ENCODE measurements around the gene LARP4B.

LARP4B gene

DNA sequence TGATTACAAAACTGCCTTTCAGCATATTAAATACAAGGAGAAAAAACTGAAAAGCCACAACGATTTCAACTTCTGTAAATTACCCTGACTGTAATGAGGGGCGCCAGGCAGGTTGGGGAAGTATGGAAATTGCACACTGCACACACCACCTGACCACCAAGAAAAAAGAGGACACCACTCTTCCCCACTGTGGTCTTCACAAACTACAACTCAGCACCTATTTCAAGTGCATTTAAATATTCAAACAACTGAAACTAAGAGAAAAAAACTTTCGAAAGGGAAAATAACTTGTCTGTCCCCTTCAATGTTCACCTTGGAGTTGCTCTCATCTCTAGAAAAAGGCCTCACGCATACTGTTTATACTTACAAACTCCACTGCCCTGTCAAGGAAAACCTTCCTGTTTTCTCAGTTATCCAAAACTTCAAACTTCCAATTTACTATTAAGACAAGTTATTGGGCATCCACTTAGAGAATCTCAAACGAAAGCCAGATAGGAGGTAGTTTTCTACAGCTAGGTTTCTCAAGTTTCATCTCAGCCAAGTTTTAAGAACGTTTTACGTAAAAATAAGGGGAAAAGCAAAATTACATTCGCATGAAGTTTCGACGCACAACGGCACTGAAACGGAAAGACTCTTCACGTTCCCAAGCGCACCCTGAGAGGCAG lies 1.4 kb downstream of the LARP4B start:
- TF ChIP-seq, protein P1, sequence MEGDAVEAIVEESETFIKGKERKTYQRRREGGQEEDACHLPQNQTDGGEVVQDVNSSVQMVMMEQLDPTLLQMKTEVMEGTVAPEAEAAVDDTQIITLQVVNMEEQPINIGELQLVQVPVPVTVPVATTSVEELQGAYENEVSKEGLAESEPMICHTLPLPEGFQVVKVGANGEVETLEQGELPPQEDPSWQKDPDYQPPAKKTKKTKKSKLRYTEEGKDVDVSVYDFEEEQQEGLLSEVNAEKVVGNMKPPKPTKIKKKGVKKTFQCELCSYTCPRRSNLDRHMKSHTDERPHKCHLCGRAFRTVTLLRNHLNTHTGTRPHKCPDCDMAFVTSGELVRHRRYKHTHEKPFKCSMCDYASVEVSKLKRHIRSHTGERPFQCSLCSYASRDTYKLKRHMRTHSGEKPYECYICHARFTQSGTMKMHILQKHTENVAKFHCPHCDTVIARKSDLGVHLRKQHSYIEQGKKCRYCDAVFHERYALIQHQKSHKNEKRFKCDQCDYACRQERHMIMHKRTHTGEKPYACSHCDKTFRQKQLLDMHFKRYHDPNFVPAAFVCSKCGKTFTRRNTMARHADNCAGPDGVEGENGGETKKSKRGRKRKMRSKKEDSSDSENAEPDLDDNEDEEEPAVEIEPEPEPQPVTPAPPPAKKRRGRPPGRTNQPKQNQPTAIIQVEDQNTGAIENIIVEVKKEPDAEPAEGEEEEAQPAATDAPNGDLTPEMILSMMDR (IDR thresholded peaks at IDR 0.05; ENCODE audit: low read depth, low read length, missing control alignments): no peak
- H3K4me3 ChIP-seq (ENCODE audit: low read depth, low read length): peak overlapping the region; percentile 48
- in situ Hi-C loops (cut with HindIII; ENCODE audit: low sequenced_read_pairs): no loop called here
- DNase-seq (ENCODE audit: low read depth): no peak

DNA sequence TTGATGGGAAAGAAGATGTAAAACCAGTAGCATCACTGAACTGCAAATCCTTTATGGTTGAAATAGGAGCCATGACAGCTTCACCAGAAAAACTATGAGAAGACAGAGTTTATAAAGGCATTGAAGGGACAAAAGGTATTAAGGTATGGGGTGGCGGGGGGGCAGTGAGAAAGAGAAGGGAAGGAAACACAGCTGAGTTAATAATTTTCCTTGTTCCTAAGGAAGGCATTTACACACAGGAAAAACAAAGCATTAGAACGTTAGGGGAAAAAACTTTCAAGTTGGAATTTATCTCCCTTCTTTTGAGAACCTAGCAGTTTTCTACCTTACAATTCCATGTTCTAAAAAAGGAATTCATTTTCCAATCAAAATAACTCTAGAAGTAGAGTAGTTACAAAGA lies 4.4 kb downstream of the LARP4B start:
- in situ Hi-C loops (cut with HindIII; ENCODE audit: low sequenced_read_pairs): no loop called here
- TF ChIP-seq, protein P1 (IDR thresholded peaks at IDR 0.05; ENCODE audit: low read depth, low read length, missing control alignments): no peak
- no peak overlapping the region for H3K4me3 ChIP-seq (ENCODE audit: low read depth, low read length)
- no peak for DNase-seq (ENCODE audit: low read depth)

DNA sequence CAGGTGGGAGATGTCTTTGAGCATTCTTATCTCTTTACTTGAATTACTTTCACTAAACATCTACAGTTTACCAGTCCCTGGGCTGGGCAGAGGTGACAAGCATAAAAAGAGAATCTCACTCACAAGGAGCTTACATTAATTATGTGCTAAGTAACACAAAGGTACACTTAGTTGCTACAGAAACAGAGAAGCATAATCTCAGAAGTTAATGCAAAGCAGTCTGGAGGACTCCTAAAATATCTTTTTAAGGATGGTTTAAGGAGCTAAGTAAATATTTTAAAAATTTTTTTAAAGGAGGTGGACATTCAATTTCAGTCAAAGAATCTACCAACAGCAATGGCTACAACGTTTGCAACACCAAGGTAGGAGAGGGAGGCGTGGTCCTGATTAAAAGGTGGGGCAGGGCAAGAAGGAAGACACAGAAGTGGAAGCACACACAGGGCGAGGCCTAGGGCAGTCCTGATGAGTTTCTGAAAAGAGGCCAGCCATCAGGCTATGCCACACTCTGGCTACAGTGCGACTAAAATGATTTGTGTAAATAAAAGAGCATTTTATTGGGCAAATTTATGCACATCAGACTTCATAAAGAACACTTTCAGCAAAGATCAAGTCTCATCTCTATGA lies 5.3 kb downstream of the LARP4B start:
- TF ChIP-seq, protein P1 (IDR thresholded peaks at IDR 0.05; ENCODE audit: low read depth, low read length, missing control alignments): no peak
- no peak overlapping the region for H3K4me3 ChIP-seq (ENCODE audit: low read depth, low read length)
- in situ Hi-C loops (cut with HindIII; ENCODE audit: low sequenced_read_pairs): no loop called here
- DNase-seq (ENCODE audit: low read depth): no peak

DNA sequence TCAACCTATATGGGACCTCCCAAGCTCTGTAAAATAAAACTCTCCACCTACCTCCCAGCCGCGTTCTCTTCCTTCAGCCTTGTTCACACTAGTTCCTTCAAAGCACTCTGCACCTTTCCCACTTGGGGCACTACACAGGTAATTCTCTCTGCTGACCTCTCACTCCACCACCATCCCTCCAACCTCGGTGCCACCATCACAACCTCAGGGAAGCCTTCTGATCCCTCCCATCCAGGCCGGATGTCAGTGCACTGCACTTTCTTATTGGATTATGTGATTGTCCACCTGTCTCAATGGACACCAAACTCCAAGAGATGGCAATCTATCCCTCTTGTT lies 7.0 kb downstream of the LARP4B start:
- DNase-seq (ENCODE audit: low read depth): no peak

DNA sequence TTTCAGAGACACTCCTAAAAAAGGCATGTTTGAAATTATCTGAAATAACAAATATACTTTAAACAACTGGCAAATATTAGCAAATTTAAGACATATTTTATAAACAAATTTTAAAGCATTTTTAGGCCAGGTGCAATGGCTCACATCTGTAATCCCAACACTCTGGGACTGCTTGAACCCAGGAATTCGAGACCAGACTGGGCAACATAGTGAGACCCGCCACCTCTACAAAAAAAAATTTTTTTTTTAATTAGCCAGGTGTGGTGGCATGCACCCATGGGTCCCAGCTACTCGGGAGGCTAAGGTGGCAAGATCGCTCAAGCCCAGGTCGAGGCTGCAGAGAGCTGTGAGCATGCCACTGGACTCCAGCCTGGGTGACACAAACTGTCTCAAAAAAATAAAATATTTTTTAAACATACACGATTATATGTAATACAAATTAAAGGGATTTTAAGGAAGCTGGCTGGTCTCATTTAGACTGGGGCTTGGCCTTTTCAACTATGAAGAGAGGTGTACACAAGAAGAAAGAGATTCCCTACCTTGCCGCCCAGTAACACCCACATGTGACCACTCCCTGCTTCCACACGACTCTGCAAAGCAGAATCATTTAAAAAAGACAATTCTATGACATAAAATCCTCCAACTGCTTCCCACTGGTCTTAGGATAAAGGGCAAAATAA lies 7.5 kb downstream of the LARP4B start:
- no peak for DNase-seq (ENCODE audit: low read depth)
- TF ChIP-seq, protein P1 (IDR thresholded peaks at IDR 0.05; ENCODE audit: low read depth, low read length, missing control alignments): no peak
- in situ Hi-C loops (cut with HindIII; ENCODE audit: low sequenced_read_pairs): no loop called here

More for the DNA sequence above, 7.0 kb downstream of the LARP4B start:
- in situ Hi-C loops (cut with HindIII; ENCODE audit: low sequenced_read_pairs): no loop called here
- no peak overlapping the region for H3K4me3 ChIP-seq (ENCODE audit: low read depth, low read length)
- TF ChIP-seq, protein P1 (IDR thresholded peaks at IDR 0.05; ENCODE audit: low read depth, low read length, missing control alignments): no peak

GRCh38 chr10:921471-922414 lies 9.8 kb downstream of the LARP4B start:
- no peak overlapping the region for H3K4me3 ChIP-seq (ENCODE audit: low read depth, low read length)
- DNase-seq (ENCODE audit: low read depth): peak; percentile 76
- TF ChIP-seq, protein P1 (IDR thresholded peaks at IDR 0.05; ENCODE audit: low read depth, low read length, missing control alignments): no peak
- in situ Hi-C loops (cut with HindIII; ENCODE audit: low sequenced_read_pairs): no loop called here

More for the DNA sequence above, 7.5 kb downstream of the LARP4B start:
- no peak overlapping the region for H3K4me3 ChIP-seq (ENCODE audit: low read depth, low read length)
